HG03103 (cell line): ENCODE measurements around the gene NCKAP5L.
A peak's percentile ranks its signal among the peaks of the same experiment; 100 is the strongest.

Experiments used
- ATAC-seq: cut with Tn5 transposase; IDR thresholded peaks from one replicate; pipeline ENCODE4 v1.9.1; 2021; ENCODE audit warnings: low read depth; ENCODE audit not compliant: unreplicated experiment

Gene NCKAP5L

GRCh38 chr12:49748306-49748705, 79.9 kb downstream of the NCKAP5L start:
- no peak for ATAC-seq

GRCh38 chr12:49744363-49744885, 83.8 kb downstream of the NCKAP5L start:
- no peak for ATAC-seq

- ATAC-seq = peak; percentile 46
Measured at GRCh38 chr12:49741882-49742620, 86.2 kb downstream of the NCKAP5L start.
